GM12872 (cell line): ENCODE measurements around the gene MNX1.

Experiments
- TF ChIP-seq, protein P1 (sequence below): IDR thresholded peaks from 3 replicates; pipeline ENCODE4 v1.5.1; 2011; ENCODE audit warnings: low read depth, mild to moderate bottlenecking, low read length, moderate library complexity; ENCODE audit not compliant: insufficient read depth

Gene MNX1

GRCh38 chr7:157002819-157003421 lies 7.5 kb downstream of the MNX1 start:
- TF ChIP-seq, protein P1, sequence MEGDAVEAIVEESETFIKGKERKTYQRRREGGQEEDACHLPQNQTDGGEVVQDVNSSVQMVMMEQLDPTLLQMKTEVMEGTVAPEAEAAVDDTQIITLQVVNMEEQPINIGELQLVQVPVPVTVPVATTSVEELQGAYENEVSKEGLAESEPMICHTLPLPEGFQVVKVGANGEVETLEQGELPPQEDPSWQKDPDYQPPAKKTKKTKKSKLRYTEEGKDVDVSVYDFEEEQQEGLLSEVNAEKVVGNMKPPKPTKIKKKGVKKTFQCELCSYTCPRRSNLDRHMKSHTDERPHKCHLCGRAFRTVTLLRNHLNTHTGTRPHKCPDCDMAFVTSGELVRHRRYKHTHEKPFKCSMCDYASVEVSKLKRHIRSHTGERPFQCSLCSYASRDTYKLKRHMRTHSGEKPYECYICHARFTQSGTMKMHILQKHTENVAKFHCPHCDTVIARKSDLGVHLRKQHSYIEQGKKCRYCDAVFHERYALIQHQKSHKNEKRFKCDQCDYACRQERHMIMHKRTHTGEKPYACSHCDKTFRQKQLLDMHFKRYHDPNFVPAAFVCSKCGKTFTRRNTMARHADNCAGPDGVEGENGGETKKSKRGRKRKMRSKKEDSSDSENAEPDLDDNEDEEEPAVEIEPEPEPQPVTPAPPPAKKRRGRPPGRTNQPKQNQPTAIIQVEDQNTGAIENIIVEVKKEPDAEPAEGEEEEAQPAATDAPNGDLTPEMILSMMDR, result no peak

- TF ChIP-seq, protein P1, result no peak
These were observed 8.3 kb downstream of the MNX1 start for GRCh38 chr7:157001920-157002818.

DNA sequence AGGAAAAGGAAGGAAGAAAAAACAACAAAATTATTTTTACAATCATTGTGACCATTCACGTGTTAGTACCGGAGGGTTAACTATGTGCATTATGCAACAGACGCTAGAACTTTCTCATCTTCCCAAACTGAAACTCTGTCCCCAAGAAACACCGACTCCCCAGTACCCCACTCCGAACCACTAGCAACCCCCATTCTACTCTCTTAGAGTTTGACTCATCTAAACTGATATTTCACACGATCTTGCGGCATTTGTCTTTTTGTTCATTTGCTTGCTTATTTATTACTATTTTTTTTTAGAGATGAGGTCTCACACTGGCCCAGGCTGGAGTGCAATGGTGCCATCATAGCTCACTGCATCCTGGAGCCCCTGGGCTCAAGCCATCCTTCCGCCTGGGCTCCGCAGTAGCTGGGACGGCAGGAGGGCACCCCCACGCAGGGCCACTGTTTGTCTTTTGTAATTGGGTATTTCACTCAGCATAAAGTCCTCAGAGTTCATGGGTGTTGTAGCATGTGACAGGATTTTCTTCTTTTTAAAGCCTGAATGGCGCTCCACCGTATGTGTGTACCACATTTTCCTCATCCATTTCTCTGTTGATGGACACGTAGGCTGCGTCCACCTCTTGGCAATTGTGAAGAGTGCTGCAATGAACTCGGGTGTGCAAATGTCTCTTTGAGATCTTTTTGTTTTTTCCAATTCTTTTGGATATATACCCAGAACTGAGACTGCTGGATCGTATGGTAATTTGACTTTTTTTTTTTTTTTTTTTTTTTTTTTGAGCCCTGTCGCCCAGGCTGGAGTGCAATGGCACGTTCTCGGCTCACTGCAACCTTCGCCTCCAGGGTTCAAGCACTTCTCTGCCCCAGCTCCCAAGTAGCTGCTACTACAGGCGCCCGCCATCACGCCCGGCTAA lies 9.5 kb downstream of the MNX1 start:
- TF ChIP-seq, protein P1, result no peak

GRCh38 chr7:156999958-157000726 lies 10.3 kb downstream of the MNX1 start:
- TF ChIP-seq, protein P1, result no peak

DNA sequence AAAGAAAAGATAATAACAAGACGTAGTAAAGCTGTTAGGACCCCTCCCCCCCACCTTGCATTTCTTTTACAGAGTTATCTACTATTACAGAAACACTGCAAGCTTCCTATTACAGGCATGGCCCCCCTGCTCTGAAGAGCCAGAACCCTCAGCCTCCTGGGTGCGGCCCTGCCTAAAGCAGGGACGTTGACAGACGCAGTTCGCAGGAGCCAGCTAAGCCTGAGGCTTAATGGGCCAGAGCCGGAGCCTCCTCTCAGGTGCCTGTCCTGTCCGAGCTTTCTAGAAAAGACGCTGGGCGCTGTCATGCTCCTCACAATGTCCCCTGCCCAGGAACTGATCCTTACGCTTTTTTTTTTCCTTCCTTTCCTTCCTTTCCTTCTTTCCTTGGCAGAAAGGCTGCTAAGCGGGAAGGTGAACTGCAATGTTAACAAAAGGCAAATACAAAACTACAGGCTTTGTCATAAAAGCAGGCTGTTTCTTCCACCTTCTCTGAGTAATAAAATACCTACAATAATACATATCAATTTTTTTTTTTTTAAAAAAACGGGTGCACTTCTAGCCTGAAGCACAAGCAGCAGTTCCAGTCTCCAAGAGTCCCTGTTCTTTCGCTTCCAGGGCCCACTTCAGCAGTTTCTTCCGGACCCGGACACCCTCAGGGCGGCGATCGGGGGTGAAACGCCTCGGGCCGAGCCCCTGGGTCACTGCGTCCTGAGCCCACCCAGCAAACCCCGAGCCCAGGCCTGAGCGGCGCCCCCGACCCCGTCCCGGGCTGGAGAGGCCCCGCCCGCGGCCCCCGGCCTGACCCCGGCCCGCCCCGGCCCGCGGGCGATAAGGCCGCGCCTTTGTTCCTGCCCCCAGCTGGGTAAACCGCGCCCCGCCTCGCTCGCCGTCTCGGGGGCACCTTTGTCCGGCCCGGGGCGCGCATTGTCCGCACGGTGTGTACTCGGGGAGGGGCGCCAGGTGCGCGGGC lies 11.2 kb downstream of the MNX1 start:
- TF ChIP-seq, protein P1, result no peak

GRCh38 chr7:156994417-156994816 lies 16.0 kb downstream of the MNX1 start:
- TF ChIP-seq, protein P1, result no peak
